Erythroblast (primary cell): ENCODE results near the gene ST3GAL4.
"Not testable (repeated sequence)": the region's sequence is repeated elsewhere in the genome, so short reads cannot be mapped to it uniquely, and the experiment has no call there.

Experiments used
- DNase-seq, 2 experiments: peaks; one replicate each; lab custom pipeline; 2025; lab: John Stamatoyannopoulos, UW
- GATA1 ChIP-seq: IDR thresholded peaks from 2 replicates; pipeline ENCODE4 v1.6.1; 2011; ENCODE audit warnings: low read depth, mild to moderate bottlenecking, control low read depth, low read length, moderate library complexity
- POLR2A ChIP-seq: IDR thresholded peaks from 2 replicates; pipeline ENCODE4 v1.6.1; 2011; ENCODE audit warnings: mild to moderate bottlenecking, low read length

ST3GAL4 gene

GRCh38 chr11:126387857-126388256 is 32.4 kb downstream of the ST3GAL4 start:
- TF ChIP-seq POLR2A (no peak), GATA1 (no peak)
- no peak for DNase-seq

DNA sequence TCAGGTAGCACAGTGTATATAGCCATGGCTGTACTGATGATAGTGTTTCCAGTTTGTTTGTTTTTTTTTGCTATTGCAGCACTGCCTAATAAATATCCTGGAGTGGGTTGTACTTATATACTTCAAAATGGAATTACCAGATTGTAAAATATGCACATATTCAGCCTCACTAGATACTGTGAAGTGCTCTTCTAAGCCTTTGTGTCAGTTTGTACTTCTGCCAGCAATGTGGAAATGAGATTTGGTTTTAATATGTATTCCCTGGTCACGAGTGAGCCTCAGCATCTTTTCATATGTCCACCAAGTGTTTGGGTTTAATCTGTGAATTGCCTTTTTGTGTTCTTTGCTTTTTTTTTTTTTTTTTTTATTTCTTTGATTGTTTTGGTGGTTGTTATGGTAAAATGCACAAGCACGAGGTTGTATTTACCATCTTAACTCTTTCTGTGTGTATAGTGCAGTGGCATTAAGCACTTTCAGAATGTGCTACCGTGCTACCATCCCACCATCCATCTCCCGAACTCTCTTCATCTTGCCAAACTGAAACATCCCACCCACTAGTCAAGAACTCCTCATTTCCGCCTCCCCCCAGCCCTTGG is 34.9 kb downstream of the ST3GAL4 start:
- TF ChIP-seq GATA1 = no peak
- no peak for TF ChIP-seq POLR2A
- no peak for DNase-seq

DNA sequence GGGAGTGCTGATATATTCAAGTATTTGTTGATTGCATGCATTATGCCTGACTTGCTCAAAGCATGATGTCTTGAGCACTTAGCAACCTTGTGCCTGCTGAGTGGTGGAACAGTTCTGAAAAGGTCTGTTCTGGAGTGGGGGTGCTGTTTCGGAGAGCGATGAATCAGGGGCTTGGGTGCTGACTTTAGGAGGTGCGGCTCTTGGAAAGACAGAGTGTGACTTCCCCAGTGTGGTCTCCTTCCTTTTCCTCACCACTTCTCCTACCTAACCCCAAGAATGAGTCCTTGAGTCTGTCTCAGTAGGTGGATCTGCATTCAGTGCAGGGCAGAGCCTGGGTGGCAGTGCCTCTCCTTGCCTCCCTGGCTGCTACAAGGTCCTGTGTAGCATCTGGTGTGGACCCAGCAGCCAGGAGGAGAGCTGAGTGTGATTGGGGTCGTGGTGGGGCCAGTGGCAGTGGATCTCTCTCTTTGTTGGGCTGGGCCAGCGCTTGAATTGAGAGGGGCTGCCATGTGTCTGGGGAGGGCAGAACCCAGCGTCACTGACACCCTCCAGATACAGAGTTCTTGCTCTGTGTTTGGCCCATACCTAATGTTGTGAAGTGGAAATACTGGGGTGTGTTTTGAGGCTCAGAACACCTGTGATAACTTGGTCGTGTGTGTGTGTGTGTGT is 35.9 kb downstream of the ST3GAL4 start:
- TF ChIP-seq GATA1 (no peak), POLR2A (no peak)
- DNase-seq = no peak

- peak; percentile 41 to 60 for DNase-seq
- TF ChIP-seq GATA1 (no peak), POLR2A (no peak)
Measured at GRCh38 chr11:126391970-126392632, 36.6 kb downstream of the ST3GAL4 start.

GRCh38 chr11:126392633-126393013 is 37.1 kb downstream of the ST3GAL4 start:
- DNase-seq = no peak
- TF ChIP-seq GATA1 (no peak), POLR2A (no peak)

DNA sequence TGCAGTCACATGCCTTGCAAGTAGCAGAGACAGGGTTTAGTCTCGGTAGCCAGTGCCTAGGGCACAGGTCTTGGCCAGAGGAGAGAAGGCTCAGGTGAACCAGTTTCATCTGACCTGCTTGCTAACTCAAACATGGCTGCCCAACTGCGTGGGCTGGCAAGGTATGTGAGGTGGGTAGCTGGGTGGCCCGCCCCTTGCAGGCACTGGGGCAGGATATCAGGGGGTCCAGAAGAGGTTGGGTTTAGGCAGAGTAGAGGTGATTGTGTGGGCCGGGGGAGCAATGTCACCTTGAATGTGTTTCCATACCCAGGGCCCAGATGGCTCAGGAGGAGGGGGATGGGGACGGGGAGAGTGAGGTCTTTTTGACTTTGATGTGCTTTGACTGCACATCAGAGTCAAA is 37.7 kb downstream of the ST3GAL4 start:
- TF ChIP-seq POLR2A (no peak), GATA1 (no peak)
- no peak for DNase-seq

DNA sequence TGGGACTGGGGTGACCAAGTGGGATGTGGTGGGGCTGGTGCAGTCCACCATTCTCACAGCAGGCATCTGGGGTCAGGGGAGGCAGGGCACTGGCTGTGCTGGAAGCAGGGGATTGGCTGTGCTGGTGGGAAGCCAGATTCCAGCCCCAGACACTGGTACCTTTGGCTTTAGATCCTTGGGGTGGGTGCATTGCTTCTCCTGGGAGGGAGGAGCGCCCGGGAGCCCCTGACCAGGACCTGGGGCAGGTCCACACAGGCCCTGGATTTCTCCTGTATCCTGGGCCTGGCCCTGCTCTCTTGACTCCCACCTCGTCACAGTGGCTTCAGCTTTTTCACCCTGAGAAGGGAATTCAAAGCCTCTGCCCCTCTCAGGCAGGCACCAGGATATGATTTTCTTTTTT is 38.5 kb downstream of the ST3GAL4 start:
- no peak for DNase-seq
- TF ChIP-seq POLR2A (no peak), GATA1 (no peak)

DNA sequence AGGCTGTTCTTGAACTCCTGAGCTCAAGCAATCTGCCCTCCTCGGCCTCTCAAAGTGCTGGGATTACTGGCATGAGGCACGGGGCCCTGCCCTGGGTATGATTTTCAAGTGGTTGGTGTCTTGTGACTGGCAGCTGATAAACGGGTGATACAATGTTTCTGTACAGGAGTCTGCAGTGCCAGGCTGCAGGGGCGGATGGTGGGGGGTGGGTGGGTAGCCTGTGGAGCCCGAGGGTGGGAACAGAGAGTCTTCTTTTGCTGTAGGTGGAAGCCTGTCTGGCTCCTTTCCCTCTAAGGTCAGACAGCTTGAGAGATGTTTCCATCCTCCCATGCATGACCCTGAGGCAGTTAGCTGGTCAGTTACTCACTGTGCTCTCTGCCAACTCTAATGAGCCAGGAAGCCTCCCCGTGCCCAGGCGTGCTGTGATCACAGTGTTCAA is 39.2 kb downstream of the ST3GAL4 start:
- DNase-seq = not testable (repeated sequence)

- DNase-seq = not testable (repeated sequence)
Measured at GRCh38 chr11:126395784-126396183, 40.3 kb downstream of the ST3GAL4 start.

GRCh38 chr11:126396266-126396665 is 40.8 kb downstream of the ST3GAL4 start:
- not testable (repeated sequence) for DNase-seq

DNA sequence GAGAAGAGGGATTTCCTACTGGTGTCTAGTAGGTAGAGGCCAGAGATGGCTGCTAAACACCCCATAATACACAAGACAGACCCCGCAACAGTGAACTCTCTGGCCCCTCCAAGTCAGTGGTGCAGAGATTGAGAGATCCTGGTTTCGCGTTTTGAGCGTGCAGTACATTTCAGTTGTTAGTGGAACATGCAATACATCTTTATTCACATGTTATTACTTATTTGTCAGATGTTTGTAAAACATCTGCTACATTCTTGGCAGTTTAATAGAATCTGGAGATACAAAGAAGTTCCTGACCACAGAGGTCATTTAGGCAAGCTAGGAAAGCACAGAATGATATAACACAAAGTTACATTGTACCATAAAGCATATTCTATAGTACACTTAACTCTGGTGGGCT is 41.5 kb downstream of the ST3GAL4 start:
- no peak for DNase-seq
- TF ChIP-seq GATA1 = no peak

DNA sequence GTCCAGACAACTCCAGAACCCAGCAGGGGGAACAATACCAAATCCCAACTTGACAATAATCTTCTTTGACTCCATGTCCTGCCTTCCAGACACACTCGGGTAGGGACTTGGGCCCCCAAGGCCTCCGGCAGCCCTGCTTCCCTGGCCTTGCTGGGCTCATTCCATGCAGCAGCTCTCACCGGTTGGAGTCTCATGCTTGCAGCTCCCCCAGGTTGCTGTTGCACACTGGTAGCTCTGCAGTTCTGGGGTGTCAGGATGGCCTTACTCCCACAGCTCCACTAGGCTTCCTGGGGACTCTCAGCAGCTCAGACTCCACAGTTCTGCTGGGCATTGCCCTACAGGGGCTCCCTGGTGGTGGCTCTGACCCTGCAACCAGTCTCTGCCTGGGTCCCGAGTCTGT is 42.8 kb downstream of the ST3GAL4 start:
- no peak for TF ChIP-seq POLR2A
- TF ChIP-seq GATA1 = no peak
- no peak for DNase-seq

GRCh38 chr11:126398721-126399120 is 43.2 kb downstream of the ST3GAL4 start:
- no peak for DNase-seq

DNA sequence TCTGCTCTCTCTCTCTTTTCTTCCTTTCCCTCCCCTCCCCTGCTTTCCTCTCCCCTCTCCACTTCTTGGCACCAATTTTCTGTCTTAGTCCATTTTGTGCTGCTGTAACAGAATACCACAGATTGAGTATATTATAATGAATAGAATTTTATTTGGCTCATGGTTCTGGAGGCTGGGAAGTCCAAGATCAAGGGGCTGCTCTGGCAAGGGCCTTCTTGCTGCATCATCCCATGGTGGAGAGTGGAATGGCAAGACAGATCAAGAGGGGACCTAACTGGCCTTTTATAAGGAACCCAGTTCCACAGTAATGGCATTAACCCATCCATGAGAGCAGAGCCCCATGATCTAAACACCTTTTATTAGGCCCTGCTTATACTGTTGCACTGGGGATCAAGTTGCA is 44.5 kb downstream of the ST3GAL4 start:
- no peak for DNase-seq
- TF ChIP-seq GATA1 (no peak), POLR2A (no peak)

More at GRCh38 chr11:126398721-126399120, 43.2 kb downstream of the ST3GAL4 start:
- no peak for TF ChIP-seq GATA1
- TF ChIP-seq POLR2A = no peak

DNA sequence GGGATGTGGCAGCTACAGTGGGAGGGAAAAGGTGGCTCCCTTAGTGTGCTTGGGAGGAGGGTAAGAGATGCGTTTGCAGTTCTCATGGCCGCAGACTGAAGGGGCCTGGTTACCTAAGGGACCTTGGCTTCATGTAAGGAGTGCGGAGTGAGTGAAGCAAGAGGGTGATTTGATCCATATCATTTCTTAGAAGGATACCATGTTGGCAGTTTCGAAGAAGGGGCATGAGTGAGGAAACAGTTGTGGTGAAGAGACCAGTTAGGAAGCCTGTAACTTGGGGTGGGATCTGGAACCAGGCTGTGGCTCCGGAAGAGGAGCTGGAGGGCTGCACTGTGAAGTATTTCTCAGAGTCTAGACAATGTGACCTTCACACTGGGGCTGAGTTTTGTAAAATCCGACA is 45.0 kb downstream of the ST3GAL4 start:
- TF ChIP-seq GATA1 (no peak), POLR2A (no peak)
- DNase-seq = no peak
